Measurements from ENCODE around the gene C5orf52.
"Not testable (repeated sequence)": the region's sequence is repeated elsewhere in the genome, so short reads cannot be mapped to it uniquely, and the experiment has no call there.

The C5orf52 gene

GRCh38 chr5:157727858-157728257 is 56.5 kb downstream of the C5orf52 start:
- DNase-seq = not testable (repeated sequence)

All from right kidney (tissue), 1 donor.